DMS153 treated with DMSO at 0.1 percent for 48 hours (cell line): Measurements from ENCODE around the gene CLASRP.
A peak's percentile ranks its signal among the peaks of the same experiment; 100 is the strongest.

Source experiments
- DNase-seq: peaks from one replicate; lab custom pipeline; 2025; ENCODE audit not compliant: unreplicated experiment; lab: John Stamatoyannopoulos, UW

CLASRP gene

DNA sequence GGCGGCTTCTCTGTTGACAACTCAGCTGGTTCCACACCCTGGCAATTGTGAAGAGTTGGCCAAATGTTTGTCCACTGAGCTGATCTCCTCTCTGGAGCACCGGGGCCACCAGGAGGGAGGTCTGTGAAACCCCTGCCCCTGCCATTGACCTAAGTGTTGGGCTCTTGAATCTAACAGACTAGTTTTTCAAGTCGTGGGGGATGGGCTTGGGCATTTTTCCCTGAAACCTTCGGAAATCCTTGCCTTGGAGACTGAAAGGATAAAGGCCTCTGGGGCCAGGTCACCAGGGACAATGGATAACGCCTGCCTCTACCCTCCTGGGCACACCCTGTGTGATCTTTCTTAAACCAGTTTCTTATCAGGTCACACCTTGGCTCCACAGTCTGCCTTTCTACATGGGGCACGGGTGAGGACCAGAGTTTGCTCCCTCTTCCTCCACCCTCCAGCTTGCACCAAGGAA, 41.1 kb downstream of the CLASRP start:
- no peak for DNase-seq

GRCh38 chr19:45082170-45082569, 43.3 kb downstream of the CLASRP start:
- DNase-seq, result no peak

DNA sequence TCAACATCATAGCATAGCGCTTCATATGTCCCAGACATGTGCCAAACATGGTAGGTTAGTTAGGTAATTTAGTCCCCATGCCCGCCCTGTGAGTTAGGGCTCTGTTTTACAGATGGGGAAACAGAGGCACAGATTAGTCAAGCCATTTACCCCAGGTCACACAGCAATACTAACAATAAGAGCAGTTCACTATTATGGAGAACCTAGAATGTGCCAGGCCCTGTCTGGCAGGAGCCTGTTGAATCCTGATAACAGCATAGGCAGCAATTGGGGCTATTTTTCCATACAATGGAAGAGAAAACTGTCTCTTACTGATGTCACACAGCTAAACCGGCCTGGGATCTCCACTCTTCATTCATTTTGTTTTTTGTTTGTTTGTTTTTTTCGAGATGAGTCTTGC, 47.6 kb downstream of the CLASRP start:
- DNase-seq, result no peak

DNA sequence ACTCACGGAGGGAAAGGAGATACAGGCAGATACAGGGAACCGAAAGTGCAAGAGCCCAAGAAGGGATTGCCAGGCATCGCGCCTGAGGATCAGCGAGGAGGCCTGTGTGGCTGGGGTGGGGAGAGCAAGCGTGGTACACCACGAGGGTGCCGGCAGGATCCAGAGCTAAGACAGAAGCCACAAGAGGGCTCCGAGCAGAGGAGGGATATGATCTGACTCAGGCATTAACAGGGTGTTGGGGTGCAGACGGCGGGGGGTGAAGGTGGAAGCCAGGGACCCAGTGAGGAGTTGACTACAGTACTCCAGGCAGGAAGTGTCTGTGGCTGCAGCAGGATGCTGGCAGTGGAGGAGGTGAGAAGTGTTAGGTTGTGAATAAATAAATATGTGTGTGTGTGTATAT, 48.7 kb downstream of the CLASRP start:
- DNase-seq, result no peak

DNA sequence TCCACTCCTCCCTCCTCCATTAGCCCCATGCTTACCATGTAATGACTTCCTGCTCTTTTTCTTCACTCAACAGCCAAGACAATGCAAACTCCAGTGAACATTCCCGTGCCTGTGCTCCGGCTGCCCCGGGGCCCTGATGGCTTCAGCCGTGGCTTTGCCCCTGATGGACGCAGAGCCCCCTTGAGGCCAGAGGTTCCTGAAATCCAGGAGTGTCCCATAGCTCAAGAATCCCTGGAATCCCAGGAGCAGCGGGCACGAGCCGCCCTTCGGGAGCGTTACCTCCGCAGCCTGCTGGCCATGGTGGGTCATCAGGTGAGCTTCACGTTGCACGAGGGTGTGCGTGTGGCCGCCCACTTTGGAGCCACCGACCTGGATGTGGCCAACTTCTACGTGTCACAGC, 51.2 kb downstream of the CLASRP start:
- no peak for DNase-seq

- DNase-seq, result no peak
Observed at GRCh38 chr19:45090606-45091005, 51.8 kb downstream of the CLASRP start.

- peak; percentile 95 for DNase-seq
Observed at GRCh38 chr19:45091031-45091923, 52.4 kb downstream of the CLASRP start.

DNA sequence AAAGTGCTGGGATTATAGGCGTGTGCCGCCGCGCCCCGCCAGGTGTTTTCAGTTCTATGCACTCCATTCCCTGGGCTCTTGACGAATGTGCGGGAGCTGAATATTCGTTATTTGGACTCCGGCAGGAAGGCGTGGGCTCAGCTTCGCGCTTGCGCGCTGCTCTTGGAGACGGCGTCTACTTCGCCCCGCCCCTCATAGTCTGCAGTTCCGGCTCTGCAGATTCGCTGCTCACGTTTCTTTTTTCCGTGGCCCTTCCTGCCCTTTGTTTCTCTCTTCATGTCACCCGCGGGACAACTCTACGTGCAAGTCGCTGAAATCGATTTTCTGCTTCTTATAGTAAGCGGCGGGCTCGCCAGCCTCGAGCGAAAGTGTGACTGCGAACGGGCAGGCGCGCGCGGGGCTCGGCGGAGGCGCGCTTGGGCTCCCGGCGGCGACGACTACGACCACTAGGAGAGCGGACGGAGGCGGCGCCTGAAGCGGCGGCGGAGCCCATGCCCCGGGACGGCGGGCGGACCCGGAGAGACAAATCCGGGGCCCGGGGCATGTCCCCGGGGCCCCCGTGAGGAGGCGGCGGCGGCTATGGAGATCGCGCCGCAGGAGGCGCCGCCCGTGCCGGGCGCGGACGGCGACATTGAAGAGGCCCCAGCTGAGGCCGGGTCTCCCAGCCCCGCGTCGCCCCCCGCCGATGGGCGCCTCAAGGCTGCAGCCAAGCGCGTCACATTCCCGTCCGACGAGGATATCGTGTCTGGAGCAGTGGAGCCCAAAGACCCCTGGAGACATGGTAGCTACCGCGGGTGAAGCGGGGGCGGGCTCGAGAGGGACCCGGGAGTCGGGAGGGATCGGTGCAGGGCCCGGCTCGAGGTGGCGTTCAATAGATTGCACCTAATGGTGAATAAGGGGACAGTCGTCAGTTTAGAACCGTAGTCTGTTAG, 54.2 kb downstream of the CLASRP start, which contains the start of gene PPP1R37:
TSS of gene PPP1R37 (plus strand) at position 433 of the 932 bp plus-strand sequence. CDS start at position 580, 147 bp downstream.
- peak; percentile 93 for DNase-seq

DNA sequence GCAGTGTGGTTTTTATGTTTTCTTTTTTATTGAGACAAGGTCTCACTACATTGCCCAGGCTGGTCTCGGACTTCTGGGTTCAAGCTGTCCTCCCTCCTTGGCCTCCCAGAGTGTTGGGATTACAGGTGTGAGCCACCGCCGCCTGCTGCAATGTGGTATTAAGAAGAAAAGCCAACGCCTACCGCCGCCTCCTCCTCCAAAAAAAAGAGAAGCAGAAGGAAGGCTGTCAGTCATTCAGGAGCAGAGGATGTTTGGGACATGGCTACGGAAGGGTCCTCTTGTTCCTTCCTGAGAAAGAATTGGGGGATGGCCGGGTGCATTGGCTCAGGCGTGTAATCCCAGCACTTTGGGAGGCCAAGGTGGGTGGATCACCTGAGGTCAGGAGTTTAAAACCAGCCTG, 55.3 kb downstream of the CLASRP start:
- DNase-seq, result no peak

DNA sequence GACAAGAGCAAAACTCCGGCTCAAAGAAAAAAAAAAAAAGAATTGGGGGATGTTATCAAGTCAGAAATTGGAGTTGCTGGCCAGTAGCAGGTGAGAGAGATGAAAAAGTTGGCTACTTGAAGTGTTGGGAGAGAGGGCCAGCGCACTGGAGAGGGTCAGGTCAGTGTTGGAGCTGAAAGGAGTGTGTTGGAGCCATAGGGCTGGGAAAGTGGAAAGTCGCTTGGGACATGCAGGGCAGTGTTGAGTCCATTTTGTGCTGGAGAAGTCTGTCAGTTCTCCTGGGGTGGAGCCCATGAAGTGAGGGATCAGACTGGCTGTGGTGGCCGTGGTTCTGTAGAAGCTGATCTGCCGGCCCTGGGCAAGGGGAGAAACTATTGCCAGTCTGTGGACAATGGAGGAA, 55.9 kb downstream of the CLASRP start:
- DNase-seq, result no peak

- DNase-seq, result no peak
Observed at GRCh38 chr19:45095496-45096413, 56.9 kb downstream of the CLASRP start.

DNA sequence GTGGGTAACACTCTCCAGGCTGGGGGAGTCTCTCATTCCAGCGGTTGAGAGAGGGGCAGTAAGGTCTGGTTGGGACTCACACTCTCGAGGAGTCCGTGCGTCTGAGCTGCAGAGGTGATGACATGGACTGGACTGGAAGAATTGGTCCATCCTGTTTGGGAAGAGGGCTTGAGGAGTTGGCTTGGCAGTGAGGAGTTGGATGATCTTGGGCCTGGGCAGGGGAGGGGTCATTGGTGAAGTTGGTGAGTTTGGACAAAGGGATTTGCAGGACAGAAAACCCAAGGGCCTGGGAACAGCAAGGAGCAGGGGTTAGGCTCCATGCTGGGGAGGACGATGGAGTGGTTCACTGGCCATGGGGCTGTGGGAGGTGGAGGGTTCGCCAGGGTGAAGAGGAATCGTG, 57.9 kb downstream of the CLASRP start:
- DNase-seq, result no peak

DNA sequence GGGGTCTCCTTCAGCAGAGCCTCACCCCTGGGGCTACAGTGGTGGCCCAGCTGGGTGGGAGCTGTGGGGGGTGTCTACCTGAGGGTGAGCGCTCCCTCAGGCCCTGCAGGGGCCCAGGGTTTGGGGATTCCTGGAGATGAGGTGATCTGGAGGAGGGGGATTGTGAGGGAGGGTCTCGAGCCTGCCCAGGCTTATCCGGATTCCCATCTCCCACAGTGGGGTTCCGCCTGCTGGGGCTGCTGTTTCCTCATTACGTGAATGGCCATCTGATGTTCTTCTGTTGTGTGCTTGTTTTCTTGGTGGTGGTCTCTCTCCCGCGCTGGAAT, 58.6 kb downstream of the CLASRP start:
- DNase-seq, result no peak

- DNase-seq, result no peak
Observed at GRCh38 chr19:45097776-45098520, 59.1 kb downstream of the CLASRP start.

GRCh38 chr19:45098521-45099466, 59.9 kb downstream of the CLASRP start:
- no peak for DNase-seq

GRCh38 chr19:45099467-45100191, 60.8 kb downstream of the CLASRP start:
- DNase-seq, result no peak

- no peak for DNase-seq
Observed at GRCh38 chr19:45100201-45100600, 61.4 kb downstream of the CLASRP start.

GRCh38 chr19:45100846-45101252, 62.0 kb downstream of the CLASRP start:
- DNase-seq, result no peak
